Heart left ventricle (tissue), 13 donors: Measurements from ENCODE around the gene NBPF3.

ENCODE experiments used
- CTCF ChIP-seq, 12 donors: fragments of 200-600 bp; sonication (generic) in 4 of 12; IDR thresholded peaks; one replicate each; pipeline versions ENCODE4 v1.5.0 to v1.8.0; 2018 to 2022; ENCODE audit warnings: antibody characterized with exemption in 12 of 12, mild to moderate bottlenecking in 5 of 12
- POLR2A ChIP-seq, 2 donors: fragments of 450-650 bp; IDR thresholded peaks; one replicate each; pipeline ENCODE4 v1.6.1; 2017; ENCODE audit warnings: antibody characterized with exemption in 2 of 2, mild to moderate bottlenecking in 2 of 2, moderate library complexity in 2 of 2
- donor health status: ischemic (EF 13 %, LVEDD 7.1; RV severe dilation, severe dysfunction).
- donor health status: DM: no; HTN: yes; CAD: no.
- donor health status: DM: no; HTN: no; CAD: no.
- donor health status: ischemic (EF 25% LVEDD 6.9; RV normal size, moderate dysfunction).
- donor health status: ischemic (EF 25% LVEDD 5.7; RV mildly dilated, moderate dysfunction).
- donor health status: ischemic (EF 35%, LVEDD 5.7; RV mildly dilated, moderate dysfunction).
- donor health status: nonischemic (EF 11% LVEDD 7.7; RV severe dilation, severe dysfunction).
- donor health status: DM: yes; HTN: yes; CAD: no.
- donor health status: PGD.
- donor health status: ischemic (EF 29% LVEDD 5.4; RV normal size, mild dysfunction).
- donor health status: nonischemic (EF 23%, LVEDD 6.1; RV moderate dilation, normal function).

DNA sequence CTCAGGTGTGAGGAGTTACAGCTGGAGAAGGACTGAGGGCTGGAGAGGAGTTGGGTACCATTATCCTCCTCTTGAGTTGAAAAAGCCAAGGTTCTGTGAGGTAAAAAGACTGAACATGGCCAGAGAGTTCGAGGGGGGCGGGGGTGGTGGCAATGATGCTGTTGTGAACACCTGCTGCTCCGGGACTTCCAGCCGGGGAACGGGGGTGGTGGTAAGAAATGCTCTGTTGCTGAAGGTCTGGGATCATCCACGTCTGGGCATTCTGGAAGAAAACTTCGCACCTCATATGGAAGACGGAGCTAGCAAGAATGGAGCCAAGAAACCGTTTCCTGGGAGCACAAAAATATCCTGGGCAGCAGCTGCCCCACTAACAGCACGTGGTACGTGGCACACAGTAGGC, 49.2 kb downstream of the NBPF3 start:
- TF ChIP-seq CTCF (IDR thresholded peaks at IDR 0.05) (no peak), POLR2A (IDR thresholded peaks at IDR 0.05) (no peak)
